IMR-90 (cell line): Measurements from ENCODE around the gene DYSF. TPM values are rescaled to one million over a fixed set of nuclear protein-coding genes. Genes with fewer than 3 reads are reported as not detected.

ENCODE experiments used
- ATAC-seq: fragments of 200-7000 bp; cut with Tn5 transposase; 2 replicates; pipeline ENCODE4 v1.9.1; 2020; ENCODE audit warnings: low read depth, mild to moderate bottlenecking, moderate library complexity
- BruUV-seq: library from RNA; stranded (reverse); fragments of 400-500 nt; replicated peaks from 2 replicates; lab custom pipeline; 2021; lab: Mats Ljungman, UMichigan
- CTCF ChIA-PET: fragments of 300-600 bp; formaldehyde crosslinking; extraction: SDS; loops from one replicate; lab custom pipeline; 2021; ENCODE audit warnings: antibody characterized with exemption; lab: Yijun Ruan, JAX
- POLR2A ChIA-PET: fragments of 300-600 bp; sonication (Branson Sonifier 250); formaldehyde crosslinking; loops from one replicate; lab custom pipeline; 2022; ENCODE audit warnings: antibody characterized with exemption; ENCODE audit not compliant: unreplicated experiment; lab: Charles Lee
- DNase-seq: peaks from one replicate; pipeline ENCODE4 v3.0.0; 2013
- H2AFZ ChIP-seq: replicated peaks from 2 replicates; pipeline ENCODE3; 2013; ENCODE audit warnings: low read length, mild to moderate bottlenecking; ENCODE audit not compliant: poor library complexity
- H2AK5ac ChIP-seq: 2 replicates; pipeline ENCODE4 v1.6.1; 2013; ENCODE audit warnings: low read depth, low read length, inconsistent platforms
- H2AK9ac ChIP-seq: replicated peaks from 2 replicates; pipeline ENCODE3; 2013; ENCODE audit warnings: mild to moderate bottlenecking, low read depth, low read length, moderate library complexity; ENCODE audit not compliant: poor library complexity
- H2BK120ac ChIP-seq: 2 replicates; pipeline ENCODE4 v1.6.1; 2013; ENCODE audit warnings: low read depth, low read length, inconsistent platforms
- H2BK15ac ChIP-seq: 3 replicates; pipeline ENCODE4 v1.6.1; 2013; ENCODE audit warnings: low read depth, low read length, inconsistent platforms
- H2BK20ac ChIP-seq: 2 replicates; pipeline ENCODE4 v1.6.1; 2013; ENCODE audit warnings: low read depth, mild to moderate bottlenecking, inconsistent platforms, low read length, moderate library complexity
- H2BK5ac ChIP-seq: 2 replicates; pipeline ENCODE4 v1.6.1; 2013; ENCODE audit warnings: mild to moderate bottlenecking, low read depth, low read length, inconsistent platforms; ENCODE audit not compliant: poor library complexity, severe bottlenecking
- H3K14ac ChIP-seq: replicated peaks from 2 replicates; pipeline ENCODE4 v1.6.1; 2013; ENCODE audit warnings: low read depth, low read length, inconsistent platforms
- H3K18ac ChIP-seq: 2 replicates; pipeline ENCODE4 v1.6.1; 2013; ENCODE audit warnings: low read depth, low read length, control low read depth
- H3K23ac ChIP-seq: 2 replicates; pipeline ENCODE4 v1.6.1; 2013; ENCODE audit warnings: low read depth, low read length, inconsistent platforms
- H3K27ac ChIP-seq: 2 replicates; pipeline ENCODE4 v1.5.1; 2013; ENCODE audit warnings: mild to moderate bottlenecking, control low read depth, low read length; ENCODE audit not compliant: insufficient read depth
- H3K27me3 ChIP-seq: 2 replicates; pipeline ENCODE4 v1.6.1; 2013; ENCODE audit warnings: low read length; ENCODE audit not compliant: control insufficient read depth, insufficient read depth
- H3K36me3 ChIP-seq: 2 replicates; pipeline ENCODE4 v1.6.1; 2013; ENCODE audit warnings: low read length, mixed read lengths; ENCODE audit not compliant: control insufficient read depth, insufficient read depth
- H3K4ac ChIP-seq: 2 replicates; pipeline ENCODE4 v1.6.1; 2013; ENCODE audit warnings: low read depth, low read length, inconsistent platforms
- H3K4me1 ChIP-seq: 2 replicates; pipeline ENCODE4 v1.6.1; 2013; ENCODE audit warnings: low read length, mixed read lengths; ENCODE audit not compliant: control insufficient read depth, insufficient read depth
- H3K4me2 ChIP-seq: 2 replicates; pipeline ENCODE4 v1.6.1; 2013; ENCODE audit warnings: low read depth, mild to moderate bottlenecking, control low read depth, low read length, moderate library complexity
- H3K4me3 ChIP-seq: 2 replicates; pipeline ENCODE4 v1.5.1; 2013; ENCODE audit warnings: low read depth, mild to moderate bottlenecking, control low read depth, low read length, moderate library complexity; ENCODE audit not compliant: insufficient read depth
- H3K56ac ChIP-seq: 2 replicates; pipeline ENCODE4 v1.6.1; 2013; ENCODE audit warnings: low read length, inconsistent platforms; ENCODE audit not compliant: insufficient read depth; ENCODE audit errors: extremely low read depth
- H3K79me1 ChIP-seq, 2 experiments: 2 replicates each; pipeline ENCODE4 v1.6.1; 2013; ENCODE audit warnings: low read length in 2 of 2, inconsistent platforms in 1 of 2, low read depth in 1 of 2
- H3K9ac ChIP-seq: 2 replicates; pipeline ENCODE4 v1.6.1; 2013; ENCODE audit warnings: low read depth, low read length, control low read depth
- H3K9me1 ChIP-seq: 2 replicates; pipeline ENCODE4 v1.6.1; 2013; ENCODE audit warnings: low read length, inconsistent platforms; ENCODE audit not compliant: insufficient read depth
- H3K9me3 ChIP-seq: 2 replicates; pipeline ENCODE4 v1.6.1; 2013; ENCODE audit warnings: low read length; ENCODE audit not compliant: control insufficient read depth, insufficient read depth
- H4K20me1 ChIP-seq: 2 replicates; pipeline ENCODE4 v1.6.1; 2013; ENCODE audit warnings: low read length, inconsistent platforms; ENCODE audit not compliant: insufficient read depth
- H4K5ac ChIP-seq: 2 replicates; pipeline ENCODE4 v1.6.1; 2013; ENCODE audit warnings: mild to moderate bottlenecking, low read depth, low read length, control low read depth
- H4K8ac ChIP-seq, 2 experiments: 2 replicates each; pipeline ENCODE4 v1.6.1; 2013; ENCODE audit warnings: low read depth in 2 of 2, low read length in 2 of 2, control low read depth in 1 of 2, inconsistent platforms in 1 of 2
- H4K91ac ChIP-seq: 2 replicates; pipeline ENCODE4 v1.6.1; 2013; ENCODE audit warnings: low read depth, low read length, inconsistent platforms; ENCODE audit not compliant: insufficient read depth
- BHLHE40 ChIP-seq: fragments of 150-350 bp; IDR thresholded peaks from 2 replicates; pipeline ENCODE4 v1.6.1; 2016; ENCODE audit warnings: mild to moderate bottlenecking, low read depth, low read length
- FOS ChIP-seq: fragments of 150-350 bp; IDR thresholded peaks from 2 replicates; pipeline ENCODE4 v1.6.1; 2016; ENCODE audit warnings: low read depth, low read length
- NFE2L2 ChIP-seq: fragments of 150-350 bp; IDR thresholded peaks from 2 replicates; pipeline ENCODE4 v1.6.1; 2016; ENCODE audit warnings: low read depth, mild to moderate bottlenecking, low read length
- RAD21 ChIP-seq: IDR thresholded peaks from 2 replicates; pipeline ENCODE4 v1.6.1; 2012; ENCODE audit warnings: low read length, improper control_type of control experiment
- RCOR1 ChIP-seq: IDR thresholded peaks from 2 replicates; pipeline ENCODE4 v1.6.1; 2012; ENCODE audit warnings: mild to moderate bottlenecking, low read length, improper control_type of control experiment; ENCODE audit not compliant: insufficient replicate concordance
- WGBS, 2 experiments: methylation state at CpG; one replicate each; pipeline versions ENCODE4 v1.1.5 to v1.1.7; 2013; ENCODE audit warnings: missing lambda C conversion rate in 2 of 2; ENCODE audit not compliant: insufficient read length in 1 of 2; ENCODE audit errors: extremely low coverage in 2 of 2; 5-methylcytosine and 5-hydroxymethylcytosine counted together
- dilution Hi-C: fragments of 300-500 bp; cut with HindIII; formaldehyde crosslinking; loops from one replicate; pipeline ENCODE4 v1.14.3; 2018; ENCODE audit warnings: low sequenced_read_pairs; ENCODE audit not compliant: unreplicated experiment
- in situ Hi-C: fragments of 300-500 bp; cut with MboI; formaldehyde crosslinking; loops from 3 replicates; pipeline ENCODE4 v1.14.3; 2019; ENCODE audit warnings: low sequenced_read_pairs, inconsistent platforms, mixed read lengths
- intact Hi-C: fragments of 100-400 bp; cut with micrococcal nuclease; formaldehyde crosslinking; loops from 2 replicates; pipeline ENCODE4 v1.10.0; 2022
- polyA plus RNA-seq, 3 experiments: library from polyadenylated mRNA; depleted of rRNA; stranded (reverse); fragments of >200 nt; gene quantifications; 2 replicates each; pipeline ENCODE4 v1.2.3, GENCODE V29; 2012; ENCODE audit warnings: low replicate concordance in 1 of 3
- total RNA-seq: library from RNA; depleted of rRNA; stranded (reverse); fragments of >200 nt; gene quantifications from 2 replicates; pipeline ENCODE4 v1.2.3, GENCODE V29; 2012
- TF ChIP-seq, protein P1 (sequence below): conservative IDR thresholded peaks from 2 replicates; pipeline ENCODE4 v1.5.1; 2012; ENCODE audit warnings: mild to moderate bottlenecking, low read depth, low read length, improper control_type of control experiment

Gene DYSF
- total and polyA plus RNA-seq, 2 of the 4 experiments (the other 2 are of a cell fraction): 0.09 to 0.18 TPM

DNA sequence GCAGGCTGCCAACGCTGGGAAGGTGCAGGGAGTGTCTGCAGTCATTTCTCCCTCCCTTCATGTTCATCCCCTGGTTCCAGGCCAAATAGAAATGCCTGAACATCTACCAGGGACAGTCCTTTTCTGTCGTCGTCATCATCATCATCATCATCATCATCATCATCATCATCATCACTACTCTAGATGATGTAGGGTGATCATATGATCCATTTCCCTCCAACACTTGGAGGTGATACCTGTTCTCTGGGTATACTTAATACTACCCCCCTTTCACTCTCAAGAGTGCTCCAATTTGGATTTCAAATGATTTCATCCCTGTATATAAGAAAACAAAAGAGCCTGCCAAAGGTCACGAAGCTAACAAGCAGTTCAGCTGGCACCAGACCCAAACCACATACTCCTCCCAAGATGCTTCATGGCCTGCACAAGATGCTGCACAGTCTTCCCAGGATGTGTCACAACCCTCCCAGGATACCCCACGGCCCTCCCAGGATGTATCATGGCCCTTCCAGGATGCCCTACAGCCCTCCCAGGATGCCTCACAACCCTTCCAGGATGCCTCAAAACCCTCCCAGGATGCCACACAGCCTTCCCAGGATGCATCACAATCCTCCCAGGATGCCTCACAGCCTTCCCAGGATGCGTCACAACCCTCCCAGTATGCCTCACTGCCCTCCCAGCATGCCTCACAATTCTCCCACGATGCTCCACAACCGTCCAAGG, 257.9 kb downstream of the DYSF start:
- no TSS peak for BruUV-seq
- intact Hi-C loops: no loop called here

More for the DNA sequence above, 257.9 kb downstream of the DYSF start:
- Histone ChIP-seq H3K9ac (no peak overlapping the region), H4K8ac (no peak overlapping the region), H3K9me3 (no peaks in the 10 kb centered on the region), H3K18ac (no peak overlapping the region), H4K91ac (no peak overlapping the region), H4K20me1 (peaks cover 7% of the 10 kb centered on the region; the same call in 1 of the 2 replicates), H3K4me2 (no peak overlapping the region), H3K4ac (no peak overlapping the region), H3K36me3 (no peaks in the 10 kb centered on the region), H4K5ac (no peak overlapping the region), H3K79me1 (no peaks in the 10 kb centered on the region), H3K27me3 (peaks cover 38% of the 10 kb centered on the region), H3K23ac (no peak overlapping the region), H3K9me1 (peaks cover 7% of the 10 kb centered on the region; the same call in 1 of the 2 replicates), H3K27ac (no peak overlapping the region), H3K14ac (no peak overlapping the region; the same call in 1 of the 2 replicates), H2BK120ac (no peak overlapping the region), H2BK20ac (no peak overlapping the region), H2BK15ac (no peak overlapping the region), H2BK5ac (no peak overlapping the region), H3K56ac (no peak overlapping the region), H2AFZ (no peak overlapping the region), H2AK5ac (no peak overlapping the region), H3K4me3 (no peak overlapping the region), H3K4me1 (peaks cover 5% of the 10 kb centered on the region; the same call in 1 of the 2 replicates), H2AK9ac (no peak overlapping the region)
- in situ Hi-C loops (no loop called here), dilution Hi-C loops (no loop called here)
- DNase-seq (no peak), ATAC-seq (no peak)
- 43% methylated on average over 1 of the region's 8 CpGs; no CpG with 5 or more reads in 1 of the 2 experiments for WGBS, 2 experiments
- CTCF ChIA-PET: no interaction called here
- TF ChIP-seq NFE2L2 (no peak), RAD21 (no peak), RCOR1 (no peak), BHLHE40 (no peak), FOS (no peak)
- TF ChIP-seq, protein P1, sequence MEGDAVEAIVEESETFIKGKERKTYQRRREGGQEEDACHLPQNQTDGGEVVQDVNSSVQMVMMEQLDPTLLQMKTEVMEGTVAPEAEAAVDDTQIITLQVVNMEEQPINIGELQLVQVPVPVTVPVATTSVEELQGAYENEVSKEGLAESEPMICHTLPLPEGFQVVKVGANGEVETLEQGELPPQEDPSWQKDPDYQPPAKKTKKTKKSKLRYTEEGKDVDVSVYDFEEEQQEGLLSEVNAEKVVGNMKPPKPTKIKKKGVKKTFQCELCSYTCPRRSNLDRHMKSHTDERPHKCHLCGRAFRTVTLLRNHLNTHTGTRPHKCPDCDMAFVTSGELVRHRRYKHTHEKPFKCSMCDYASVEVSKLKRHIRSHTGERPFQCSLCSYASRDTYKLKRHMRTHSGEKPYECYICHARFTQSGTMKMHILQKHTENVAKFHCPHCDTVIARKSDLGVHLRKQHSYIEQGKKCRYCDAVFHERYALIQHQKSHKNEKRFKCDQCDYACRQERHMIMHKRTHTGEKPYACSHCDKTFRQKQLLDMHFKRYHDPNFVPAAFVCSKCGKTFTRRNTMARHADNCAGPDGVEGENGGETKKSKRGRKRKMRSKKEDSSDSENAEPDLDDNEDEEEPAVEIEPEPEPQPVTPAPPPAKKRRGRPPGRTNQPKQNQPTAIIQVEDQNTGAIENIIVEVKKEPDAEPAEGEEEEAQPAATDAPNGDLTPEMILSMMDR: no peak
- POLR2A ChIA-PET: no interaction called here
